Measurements from ENCODE around the gene NPAS2.

DNA sequence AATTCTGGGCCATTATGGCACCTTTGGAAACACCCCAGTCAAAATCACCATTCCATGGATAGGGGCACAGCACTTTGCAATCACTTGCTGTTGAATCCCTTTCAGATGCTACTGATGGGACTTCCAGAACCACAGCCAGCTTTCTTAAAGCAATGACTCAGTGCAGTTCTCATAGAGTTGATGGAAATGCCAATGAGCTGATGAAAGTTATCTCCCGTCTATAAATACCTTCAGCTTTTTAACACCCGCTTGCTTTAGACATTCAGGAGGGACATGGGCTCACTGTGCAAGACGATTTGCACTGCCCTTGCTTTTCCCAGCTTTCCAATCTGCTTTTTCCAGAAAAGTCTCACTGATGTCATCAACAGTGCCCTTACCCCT lies 115.4 kb downstream of the NPAS2 start:
- TF ChIP-seq, protein P1, sequence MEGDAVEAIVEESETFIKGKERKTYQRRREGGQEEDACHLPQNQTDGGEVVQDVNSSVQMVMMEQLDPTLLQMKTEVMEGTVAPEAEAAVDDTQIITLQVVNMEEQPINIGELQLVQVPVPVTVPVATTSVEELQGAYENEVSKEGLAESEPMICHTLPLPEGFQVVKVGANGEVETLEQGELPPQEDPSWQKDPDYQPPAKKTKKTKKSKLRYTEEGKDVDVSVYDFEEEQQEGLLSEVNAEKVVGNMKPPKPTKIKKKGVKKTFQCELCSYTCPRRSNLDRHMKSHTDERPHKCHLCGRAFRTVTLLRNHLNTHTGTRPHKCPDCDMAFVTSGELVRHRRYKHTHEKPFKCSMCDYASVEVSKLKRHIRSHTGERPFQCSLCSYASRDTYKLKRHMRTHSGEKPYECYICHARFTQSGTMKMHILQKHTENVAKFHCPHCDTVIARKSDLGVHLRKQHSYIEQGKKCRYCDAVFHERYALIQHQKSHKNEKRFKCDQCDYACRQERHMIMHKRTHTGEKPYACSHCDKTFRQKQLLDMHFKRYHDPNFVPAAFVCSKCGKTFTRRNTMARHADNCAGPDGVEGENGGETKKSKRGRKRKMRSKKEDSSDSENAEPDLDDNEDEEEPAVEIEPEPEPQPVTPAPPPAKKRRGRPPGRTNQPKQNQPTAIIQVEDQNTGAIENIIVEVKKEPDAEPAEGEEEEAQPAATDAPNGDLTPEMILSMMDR (IDR thresholded peaks at IDR 0.05; ENCODE audit: low read length), result no peak
- TF ChIP-seq EZH2phosphoT487 (IDR thresholded peaks at IDR 0.05; ENCODE audit: low read length) (no peak), EZH2 (optimal IDR thresholded peaks at IDR 0.05; ENCODE audit: low read depth, low read length) (no peak)

Data from MM.1S (cell line).